Spleen (tissue), 11 donors: Measurements from ENCODE around the gene FPGS. TPM values are rescaled to one million over a fixed set of nuclear protein-coding genes. Genes with fewer than 3 reads are reported as not detected.

Source experiments
- DNase-seq: peaks from one replicate; pipeline ENCODE4 v3.0.0-alpha.2; 2020
- H3K27ac ChIP-seq, 8 donors: fragments of 200-600 bp; sonication (generic) in 7 of 8; 1 replicate in 4 of 8; 2 replicates in 4 of 8; pipeline versions ENCODE4 v1.5.0 to v1.8.0; 2016 to 2021; ENCODE audit warnings: inconsistent platforms in 4 of 8, mild to moderate bottlenecking in 4 of 8, moderate library complexity in 1 of 8
- H3K27me3 ChIP-seq, 7 donors: fragments of 200-600 bp; sonication (generic) in 6 of 7; replicated peaks in 1 of 7; 1 replicate in 4 of 7; 2 replicates in 3 of 7; pipeline versions ENCODE4 v1.5.0 to v1.8.0; 2016 to 2021; ENCODE audit warnings: inconsistent platforms in 3 of 7, mild to moderate bottlenecking in 1 of 7
- H3K36me3 ChIP-seq, 6 donors: fragments of 200-600 bp; sonication (generic) in 5 of 6; 1 replicate in 4 of 6; 2 replicates in 2 of 6; pipeline versions ENCODE4 v1.5.0 to v1.8.0; 2016 to 2021; ENCODE audit warnings: inconsistent platforms in 2 of 6
- H3K4me1 ChIP-seq, 6 donors: fragments of 200-600 bp; sonication (generic) in 5 of 6; 1 replicate in 3 of 6; 2 replicates in 3 of 6; pipeline versions ENCODE4 v1.5.0 to v1.8.0; 2016 to 2021; ENCODE audit warnings: inconsistent platforms in 3 of 6
- H3K4me3 ChIP-seq, 8 donors: fragments of 200-600 bp; sonication (generic) in 7 of 8; 1 replicate in 4 of 8; 2 replicates in 4 of 8; pipeline versions ENCODE4 v1.5.0 to v1.8.0; 2016 to 2021; ENCODE audit warnings: inconsistent platforms in 4 of 8, mild to moderate bottlenecking in 4 of 8, moderate library complexity in 2 of 8
- H3K9me3 ChIP-seq, 8 donors: fragments of 200-600 bp; sonication (generic) in 7 of 8; 1 replicate in 4 of 8; 2 replicates in 4 of 8; pipeline versions ENCODE4 v1.5.0 to v1.8.0; 2016 to 2021; ENCODE audit warnings: inconsistent platforms in 4 of 8
- CTCF ChIP-seq, 11 experiments: fragments of 200-600 bp in 7 of 11; fragments of 450-650 bp in 4 of 11; sonication (generic) in 4 of 11; IDR thresholded peaks in 8 of 11; conservative IDR thresholded peaks in 3 of 11; 1 replicate in 7 of 11; 2 replicates in 4 of 11; pipeline versions ENCODE4 v1.4.0 to v1.8.0; 2016 to 2021; ENCODE audit warnings: antibody characterized with exemption in 11 of 11, inconsistent platforms in 4 of 11, mild to moderate bottlenecking in 1 of 11
- POLR2A ChIP-seq, 3 donors: fragments of 450-650 bp; IDR thresholded peaks; one replicate each; pipeline ENCODE4 v1.5.1; 2017; ENCODE audit warnings: antibody characterized with exemption in 3 of 3, mild to moderate bottlenecking in 1 of 3
- POLR2AphosphoS5 ChIP-seq, 3 donors: sonication (generic); formaldehyde crosslinking; IDR thresholded peaks; one replicate each; pipeline ENCODE4 v1.5.1; 2017; ENCODE audit warnings: antibody characterized with exemption in 3 of 3
- WGBS, 5 donors: extraction: QIAGEN DNeasy Blood & Tissue Kit in 3 of 5; methylation state at CpG; one replicate each; pipeline versions ENCODE4 v1.1.5 to v1.1.7; 2013 to 2018; 5-methylcytosine and 5-hydroxymethylcytosine counted together
- intact Hi-C: fragments of 100-400 bp; cut with DNase I; formaldehyde crosslinking; loops from one replicate; pipeline ENCODE4 v1.15.0; 2023; ENCODE audit warnings: low total_unique reads
- polyA plus RNA-seq, 3 donors: library from polyadenylated mRNA; stranded (reverse); fragments of 200-250 nt; gene quantifications; one replicate each; pipeline ENCODE4 v1.2.1, GENCODE V29; 2013
- total RNA-seq, 7 donors: library from RNA; depleted of rRNA in 3 of 7; stranded (reverse); fragments of >200 nt in 3 of 7; fragmentation: NEBNext Ultra II Directional in 4 of 7; extraction: Animal tissue kit (Norgen Biotek cat#: 25700) in 4 of 7; gene quantifications; one replicate each; pipeline versions ENCODE4 v1.1.0 to v1.2.1, GENCODE V29; 2016 to 2021
- donor health status: healthy with polysubstance abuse.
- donor health status: DM: no; HTN: no; CAD: no; lungs with moderate emphysema.
- donor health status: DM: no; HTN: no; CAD: no.
- donor health status: Bipolar disorder and iron deficiency.
- donor health status: healthy.
- donor health status: DM: no; HTN: no; CAD: no.
- donor health status: DM: yes; HTN: yes; CAD: no.

Gene FPGS
- total and polyA plus RNA-seq, 10 donors: 33.3 to 94.6 (median 66.4) TPM

- DNase-seq: no peak
- Histone ChIP-seq H3K27me3 (no peaks in the 10 kb centered on the region), H3K4me3 (peak overlapping the region in 5 of 8 donors; percentile 2 to 43 (median 18)), H3K27ac (peak overlapping the region; percentile 13 to 91 (median 74)), H3K36me3 (peaks cover 0 to 42% (median 3%) of the 10 kb centered on the region in 6 donors), H3K9me3 (peaks cover 0 to 24% (median 17%) of the 10 kb centered on the region in 8 donors), H3K4me1 (peaks cover 19 to 98% (median 62%) of the 10 kb centered on the region in 6 donors)
- TF ChIP-seq POLR2A (IDR thresholded peaks at IDR 0.05): no peak
- peak in 1 of 3 donors; percentile 28 for TF ChIP-seq POLR2AphosphoS5 (IDR thresholded peaks at IDR 0.05)
- TF ChIP-seq CTCF (IDR thresholded peaks at IDR 0.05 in 8 of 11, conservative IDR thresholded peaks at IDR 0.05 in 3 of 11): no peak
- intact Hi-C loops: no loop called here
- WGBS, 5 donors: 66 to 78% (median 69%) methylated on average over 12 of the region's 12 CpGs
Measured at GRCh38 chr9:127847833-127848755, 45.4 kb downstream of the FPGS start.

DNA sequence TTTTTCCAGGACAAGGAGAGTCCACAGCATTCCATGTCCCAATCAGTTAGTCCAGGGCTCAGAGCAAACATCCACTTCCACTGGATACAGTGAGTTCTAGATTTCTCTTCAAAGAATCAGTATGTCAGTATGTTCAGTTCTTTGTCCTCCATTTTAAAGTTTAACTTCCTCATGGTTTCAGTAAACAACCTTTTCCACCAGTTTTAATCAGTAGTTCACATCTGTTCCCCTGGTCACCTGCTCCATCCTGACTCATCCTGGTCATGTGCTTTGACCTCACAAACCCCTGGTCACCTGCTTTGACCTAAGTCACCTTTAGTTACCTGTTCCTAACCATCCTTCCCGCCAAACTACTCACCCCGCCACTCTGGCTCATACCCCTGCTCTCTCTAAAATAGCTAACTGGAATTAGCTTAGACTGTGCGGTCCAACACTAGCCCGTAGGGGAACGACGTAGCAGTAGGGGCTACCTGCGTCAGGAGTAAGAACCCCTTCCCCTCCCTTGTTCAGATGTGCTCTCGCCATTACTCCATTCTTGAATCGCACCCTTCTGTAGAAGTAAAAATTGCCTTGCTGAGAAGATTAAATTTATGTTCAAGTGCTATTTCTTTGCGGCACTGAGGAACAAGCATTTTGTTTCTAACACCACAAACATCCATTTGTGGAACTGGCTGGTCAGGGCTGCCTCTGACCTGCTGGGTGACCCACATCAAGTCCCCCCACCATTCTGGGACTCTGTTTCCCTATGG lies 46.2 kb downstream of the FPGS start:
- peaks cover 0 to 24% (median 17%) of the 10 kb centered on the region in 8 donors for H3K9me3 ChIP-seq
- peak overlapping the region in 3 of 8 donors; percentile 80 to 88 (median 88) for H3K4me3 ChIP-seq
- no peaks in the 10 kb centered on the region for H3K27me3 ChIP-seq
- peak overlapping the region; percentile 19 to 91 (median 62) for H3K27ac ChIP-seq
- 86 to 93% (median 90%) methylated on average over 9 to 10 of the region's 10 CpGs for WGBS, 5 donors
- TF ChIP-seq CTCF (IDR thresholded peaks at IDR 0.05 in 8 of 11, conservative IDR thresholded peaks at IDR 0.05 in 3 of 11) (no peak), POLR2AphosphoS5 (IDR thresholded peaks at IDR 0.05) (no peak), POLR2A (IDR thresholded peaks at IDR 0.05) (no peak)
- H3K36me3 ChIP-seq: peaks cover 0 to 39% (median 3%) of the 10 kb centered on the region in 6 donors
- peaks cover 19 to 100% (median 64%) of the 10 kb centered on the region in 6 donors for H3K4me1 ChIP-seq
- DNase-seq: no peak
- intact Hi-C loops: no loop called here

GRCh38 chr9:127850286-127850830 lies 47.7 kb downstream of the FPGS start:
- no peak for DNase-seq
- peak in 2 of 3 donors; percentile 22 to 49 for TF ChIP-seq POLR2AphosphoS5 (IDR thresholded peaks at IDR 0.05)
- no peak for TF ChIP-seq POLR2A (IDR thresholded peaks at IDR 0.05)
- no peak for TF ChIP-seq CTCF (IDR thresholded peaks at IDR 0.05 in 8 of 11, conservative IDR thresholded peaks at IDR 0.05 in 3 of 11)

More at GRCh38 chr9:127850286-127850830, 47.7 kb downstream of the FPGS start:
- H3K27me3 ChIP-seq: no peaks in the 10 kb centered on the region
- peaks cover 0 to 39% (median 3%) of the 10 kb centered on the region in 6 donors for H3K36me3 ChIP-seq
- peak overlapping the region; percentile 55 to 89 (median 81) for H3K4me3 ChIP-seq
- peaks cover 16 to 100% (median 68%) of the 10 kb centered on the region in 6 donors for H3K4me1 ChIP-seq
- intact Hi-C loops: no loop called here
- H3K27ac ChIP-seq: peak overlapping the region in 7 of 8 donors; percentile 32 to 91 (median 85)
- 76 to 86% (median 82%) methylated on average over 17 of the region's 17 CpGs for WGBS, 5 donors
- H3K9me3 ChIP-seq: peaks cover 0 to 24% (median 17%) of the 10 kb centered on the region in 8 donors
